ENCODE results near the gene TRIM22.

Gene TRIM22

GRCh38 chr11:5701055-5701577 lies 11.5 kb downstream of the TRIM22 start:
- TF ChIP-seq FOXM1 (IDR thresholded peaks at IDR 0.05; ENCODE audit: borderline replicate concordance, low read depth), result no peak
- TF ChIP-seq YY1 (IDR thresholded peaks at IDR 0.05; ENCODE audit: low read depth), result no peak
- TF ChIP-seq ZBTB7A (IDR thresholded peaks at IDR 0.05; ENCODE audit: low read depth), result no peak
- no peak for TF ChIP-seq MAX (IDR thresholded peaks at IDR 0.05)
- TF ChIP-seq CEBPB (IDR thresholded peaks at IDR 0.05), result no peak
- no peak for TF ChIP-seq TCF12 (IDR thresholded peaks at IDR 0.05; ENCODE audit: low read depth)
- TF ChIP-seq USF1 (IDR thresholded peaks at IDR 0.05), result no peak
- no peak for TF ChIP-seq TAF1 (IDR thresholded peaks at IDR 0.05; ENCODE audit: low read depth)

GRCh38 chr11:5703741-5704536 lies 14.3 kb downstream of the TRIM22 start:
- TF ChIP-seq TAF1 (IDR thresholded peaks at IDR 0.05; ENCODE audit: low read depth) (no peak), REST (IDR thresholded peaks at IDR 0.05; ENCODE audit: low read depth) (no peak), TCF12 (IDR thresholded peaks at IDR 0.05; ENCODE audit: low read depth) (no peak), ZBTB7A (IDR thresholded peaks at IDR 0.05; ENCODE audit: low read depth) (no peak), FOXM1 (IDR thresholded peaks at IDR 0.05; ENCODE audit: borderline replicate concordance, low read depth) (no peak)

GRCh38 chr11:5705688-5706087 lies 16.1 kb downstream of the TRIM22 start:
- TF ChIP-seq CREB1 (IDR thresholded peaks at IDR 0.05; ENCODE audit: low read depth), result no peak
- no peak for TF ChIP-seq TCF12 (IDR thresholded peaks at IDR 0.05; ENCODE audit: low read depth)
- no peak for TF ChIP-seq YY1 (IDR thresholded peaks at IDR 0.05; ENCODE audit: low read depth)
- TF ChIP-seq EP300 (IDR thresholded peaks at IDR 0.05; ENCODE audit: borderline replicate concordance), result no peak
- no peak for TF ChIP-seq NFIC (IDR thresholded peaks at IDR 0.05)
- TF ChIP-seq MAX (IDR thresholded peaks at IDR 0.05), result no peak
- no peak for TF ChIP-seq CEBPB (IDR thresholded peaks at IDR 0.05)
- no peak for TF ChIP-seq TEAD4 (IDR thresholded peaks at IDR 0.05)
- no peak for TF ChIP-seq ZBTB7A (IDR thresholded peaks at IDR 0.05; ENCODE audit: low read depth)
- TF ChIP-seq RAD21 (IDR thresholded peaks at IDR 0.05; ENCODE audit: low read depth), result no peak
- TF ChIP-seq FOXM1 (IDR thresholded peaks at IDR 0.05; ENCODE audit: borderline replicate concordance, low read depth), result no peak

- TF ChIP-seq RAD21 (IDR thresholded peaks at IDR 0.05; ENCODE audit: low read depth) (peak; percentile 46), FOXM1 (IDR thresholded peaks at IDR 0.05; ENCODE audit: borderline replicate concordance, low read depth) (no peak), EP300 (IDR thresholded peaks at IDR 0.05; ENCODE audit: borderline replicate concordance) (no peak), CEBPB (IDR thresholded peaks at IDR 0.05) (no peak), MAX (IDR thresholded peaks at IDR 0.05) (no peak), TEAD4 (IDR thresholded peaks at IDR 0.05) (no peak), NFIC (IDR thresholded peaks at IDR 0.05) (no peak)
Measured at GRCh38 chr11:5712507-5712906, 22.9 kb downstream of the TRIM22 start.

- no peak for TF ChIP-seq EP300 (IDR thresholded peaks at IDR 0.05; ENCODE audit: borderline replicate concordance)
- TF ChIP-seq NFIC (IDR thresholded peaks at IDR 0.05), result no peak
- no peak for TF ChIP-seq TCF12 (IDR thresholded peaks at IDR 0.05; ENCODE audit: low read depth)
- no peak for TF ChIP-seq FOXM1 (IDR thresholded peaks at IDR 0.05; ENCODE audit: borderline replicate concordance, low read depth)
- TF ChIP-seq USF1 (IDR thresholded peaks at IDR 0.05), result no peak
- TF ChIP-seq ZBTB7A (IDR thresholded peaks at IDR 0.05; ENCODE audit: low read depth), result no peak
- TF ChIP-seq YY1 (IDR thresholded peaks at IDR 0.05; ENCODE audit: low read depth), result no peak
- no peak for TF ChIP-seq TEAD4 (IDR thresholded peaks at IDR 0.05)
- no peak for TF ChIP-seq CREB1 (IDR thresholded peaks at IDR 0.05; ENCODE audit: low read depth)
Measured at GRCh38 chr11:5713695-5714094, 24.1 kb downstream of the TRIM22 start.

- TF ChIP-seq MAX (IDR thresholded peaks at IDR 0.05), result no peak
- no peak for TF ChIP-seq ZBTB7A (IDR thresholded peaks at IDR 0.05; ENCODE audit: low read depth)
- TF ChIP-seq TAF1 (IDR thresholded peaks at IDR 0.05; ENCODE audit: low read depth), result no peak
- TF ChIP-seq YY1 (IDR thresholded peaks at IDR 0.05; ENCODE audit: low read depth), result no peak
- TF ChIP-seq RAD21 (IDR thresholded peaks at IDR 0.05; ENCODE audit: low read depth), result no peak
- TF ChIP-seq EP300 (IDR thresholded peaks at IDR 0.05; ENCODE audit: borderline replicate concordance), result no peak
- no peak for TF ChIP-seq NFIC (IDR thresholded peaks at IDR 0.05)
- no peak for TF ChIP-seq FOXM1 (IDR thresholded peaks at IDR 0.05; ENCODE audit: borderline replicate concordance, low read depth)
- TF ChIP-seq TCF12 (IDR thresholded peaks at IDR 0.05; ENCODE audit: low read depth), result no peak
Measured at GRCh38 chr11:5719703-5720495, 30.3 kb downstream of the TRIM22 start.
